ENCODE data around the gene THSD4. TPM values are rescaled to one million over a fixed set of nuclear protein-coding genes. Genes with fewer than 3 reads are reported as not detected.

Gene THSD4
- total RNA-seq, 1 experiment from 2014 or later = 24.2 TPM

DNA sequence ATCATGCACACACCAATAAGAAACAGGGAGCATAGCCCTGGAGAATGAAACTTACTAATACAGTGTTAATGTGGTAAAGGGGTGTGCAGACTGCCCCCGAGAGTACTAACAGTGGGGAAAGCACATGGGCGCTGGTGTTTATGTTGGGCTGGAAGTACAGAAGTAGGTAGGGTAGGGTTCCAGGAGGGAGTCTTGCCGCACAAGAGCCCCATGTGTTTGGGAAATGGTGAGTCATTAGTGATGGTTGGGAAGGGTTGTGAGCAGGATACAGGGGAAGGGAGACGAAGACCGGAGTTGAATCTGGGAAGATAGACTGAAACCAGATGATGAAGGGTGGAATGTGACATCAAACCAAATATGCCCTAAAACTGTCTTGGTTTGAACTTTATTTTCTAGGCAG lies 117.1 kb downstream of the THSD4 start:
- Mint-ChIP-seq H3K27ac (ENCODE audit: unreplicated experiment) (no peak overlapping the region), H3K4me3 (ENCODE audit: low read depth, unreplicated experiment) (no peak overlapping the region), H3K4me1 (ENCODE audit: low read depth, unreplicated experiment) (peaks cover 9% of the 10 kb centered on the region), H3K36me3 (ENCODE audit: insufficient read depth, unreplicated experiment) (no peaks in the 10 kb centered on the region), H3K9me3 (ENCODE audit: low read depth, unreplicated experiment) (no peaks in the 10 kb centered on the region), H3K27me3 (ENCODE audit: unreplicated experiment) (no peaks in the 10 kb centered on the region)
- CTCF ChIA-PET = interaction anchor here (0.6 kb wide), 1 partner anchor 368 kb away, joined by 3 read pairs; no protein-coding TSS in a partner anchor
- intact Hi-C loops (cut with micrococcal nuclease; ENCODE audit: unreplicated experiment) = no loop called here
- no TSS peak for BruUV-seq (replicated peaks)
- no peak for DNase-seq
- no peak for TF ChIP-seq CTCF (IDR thresholded peaks at IDR 0.05; ENCODE audit: unreplicated experiment)

- Mint-ChIP-seq H3K27ac (ENCODE audit: unreplicated experiment) (no peak overlapping the region), H3K4me3 (ENCODE audit: low read depth, unreplicated experiment) (no peak overlapping the region), H3K36me3 (ENCODE audit: insufficient read depth, unreplicated experiment) (no peaks in the 10 kb centered on the region), H3K4me1 (ENCODE audit: low read depth, unreplicated experiment) (peaks cover 15% of the 10 kb centered on the region), H3K27me3 (ENCODE audit: unreplicated experiment) (no peaks in the 10 kb centered on the region), H3K9me3 (ENCODE audit: low read depth, unreplicated experiment) (no peaks in the 10 kb centered on the region)
- CTCF ChIA-PET = no interaction called here
- intact Hi-C loops (cut with micrococcal nuclease; ENCODE audit: unreplicated experiment) = no loop called here
- no peak for TF ChIP-seq CTCF (IDR thresholded peaks at IDR 0.05; ENCODE audit: unreplicated experiment)
- no TSS peak for BruUV-seq (replicated peaks)
- DNase-seq = no peak
Measured at GRCh38 chr15:71237456-71238188, 122.4 kb downstream of the THSD4 start.

GRCh38 chr15:71238926-71239325 lies 123.7 kb downstream of the THSD4 start:
- Mint-ChIP-seq H3K4me1 (ENCODE audit: low read depth, unreplicated experiment) (peaks cover 17% of the 10 kb centered on the region), H3K4me3 (ENCODE audit: low read depth, unreplicated experiment) (no peak overlapping the region), H3K27ac (ENCODE audit: unreplicated experiment) (no peak overlapping the region), H3K27me3 (ENCODE audit: unreplicated experiment) (no peaks in the 10 kb centered on the region), H3K36me3 (ENCODE audit: insufficient read depth, unreplicated experiment) (no peaks in the 10 kb centered on the region), H3K9me3 (ENCODE audit: low read depth, unreplicated experiment) (no peaks in the 10 kb centered on the region)
- CTCF ChIA-PET = no interaction called here
- TF ChIP-seq CTCF (IDR thresholded peaks at IDR 0.05; ENCODE audit: unreplicated experiment) = no peak
- DNase-seq = no peak
- intact Hi-C loops (cut with micrococcal nuclease; ENCODE audit: unreplicated experiment) = no loop called here
- no TSS peak for BruUV-seq (replicated peaks)

- no peak for DNase-seq
- H3K36me3 Mint-ChIP-seq (ENCODE audit: insufficient read depth, unreplicated experiment) = no peaks in the 10 kb centered on the region
- H3K4me3 Mint-ChIP-seq (ENCODE audit: low read depth, unreplicated experiment) = no peak overlapping the region
- no peaks in the 10 kb centered on the region for H3K9me3 Mint-ChIP-seq (ENCODE audit: low read depth, unreplicated experiment)
- no peaks in the 10 kb centered on the region for H3K27me3 Mint-ChIP-seq (ENCODE audit: unreplicated experiment)
- peaks cover 17% of the 10 kb centered on the region for H3K4me1 Mint-ChIP-seq (ENCODE audit: low read depth, unreplicated experiment)
- BruUV-seq (replicated peaks) = no TSS peak
- CTCF ChIA-PET = no interaction called here
- no peak overlapping the region for H3K27ac Mint-ChIP-seq (ENCODE audit: unreplicated experiment)
- intact Hi-C loops (cut with micrococcal nuclease; ENCODE audit: unreplicated experiment) = no loop called here
- no peak for TF ChIP-seq CTCF (IDR thresholded peaks at IDR 0.05; ENCODE audit: unreplicated experiment)
Measured at GRCh38 chr15:71239592-71240364, 124.5 kb downstream of the THSD4 start.
